GM21526 (cell line): ENCODE measurements around the gene POU3F3.

Experiments used
- ATAC-seq: cut with Tn5 transposase; IDR thresholded peaks from one replicate; pipeline ENCODE4 v1.9.1; 2021; ENCODE audit warnings: moderate library complexity; ENCODE audit not compliant: unreplicated experiment, low FRiP score

Gene POU3F3

DNA sequence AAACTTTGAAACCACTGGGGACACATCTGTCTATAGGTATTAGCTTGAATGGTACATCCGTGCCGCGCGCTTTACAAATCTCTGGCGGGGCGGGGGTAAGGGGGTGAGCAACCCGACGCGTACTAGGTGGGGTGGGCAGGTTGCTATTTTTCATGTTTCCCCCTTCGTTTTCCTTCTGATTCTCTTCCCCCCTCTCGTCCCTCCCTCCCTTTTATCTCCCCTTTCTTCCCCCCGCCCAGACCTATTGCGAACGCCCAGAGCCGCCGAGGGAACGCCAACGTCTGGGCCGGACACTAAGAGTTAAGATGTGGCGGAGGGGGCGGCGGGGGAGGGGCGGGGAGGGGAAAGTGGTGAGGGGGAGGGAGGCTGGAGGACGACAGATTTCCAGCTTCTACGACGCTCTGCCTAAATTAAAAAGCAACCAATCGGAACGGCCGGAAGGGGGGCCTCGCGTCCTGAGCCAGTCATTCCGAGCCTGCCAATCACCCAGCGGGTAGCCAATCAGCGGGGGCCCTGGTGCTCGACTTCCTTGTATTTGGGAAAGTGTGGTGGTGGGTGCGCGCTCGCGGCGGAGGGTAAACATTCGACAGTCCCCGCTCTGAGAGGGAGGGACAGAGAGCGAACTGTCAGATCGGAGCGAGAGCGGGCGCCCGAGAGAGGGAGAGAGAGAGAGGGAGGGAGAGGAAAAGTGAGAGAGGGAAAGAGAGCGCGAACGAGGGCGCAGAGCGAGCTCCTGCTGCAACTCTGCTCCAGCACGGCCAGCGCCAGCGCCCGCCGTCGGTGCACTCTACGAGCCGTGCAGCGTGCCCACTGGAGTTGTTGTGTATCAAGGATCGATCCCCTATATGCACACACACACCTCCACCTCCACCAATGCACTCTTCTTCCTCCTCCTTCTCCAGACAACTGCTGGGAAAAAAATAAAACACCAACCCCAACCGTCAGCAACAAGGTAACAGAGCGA is at the start of gene POU3F3:
Gene POU3F3, plus strand, starts transcription at position 582 of the 964 bp plus-strand sequence. CDS start 1,396 bp downstream, outside the sequence.
- ATAC-seq = no peak

DNA sequence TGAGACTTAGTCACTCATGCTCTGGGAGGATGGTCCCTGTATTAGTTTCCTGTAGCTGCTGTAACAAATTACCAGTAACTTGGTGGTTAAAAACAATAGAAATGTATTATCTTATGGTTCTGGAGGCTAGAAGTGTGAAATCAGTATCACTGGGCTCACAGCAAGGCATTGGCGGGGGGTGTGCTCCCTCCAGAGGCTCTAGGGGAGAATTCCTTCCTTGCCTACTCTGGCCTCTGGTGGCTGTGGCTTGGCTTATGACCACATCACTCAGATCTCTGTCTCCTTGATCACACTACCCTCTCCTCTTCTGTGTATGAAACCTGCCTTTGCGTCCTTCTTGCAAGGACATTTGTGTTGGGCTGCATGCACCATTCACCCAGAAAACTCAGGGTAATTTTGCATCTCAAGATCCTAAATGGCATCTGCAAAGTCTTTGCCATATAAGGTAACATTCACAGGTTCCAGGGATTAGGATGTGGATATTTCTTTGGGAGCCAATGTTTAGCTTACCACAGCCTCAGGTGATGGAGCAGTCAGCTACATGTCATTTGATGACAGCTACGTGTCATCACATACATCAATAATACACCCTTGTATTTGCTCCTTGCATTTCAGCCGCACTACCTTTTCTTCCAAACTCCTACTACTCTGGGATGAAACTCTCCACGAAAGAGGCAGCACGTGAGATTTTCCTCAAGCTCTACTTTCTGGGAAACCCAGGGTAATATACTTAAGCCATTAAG is 49.6 kb upstream of the POU3F3 start:
- ATAC-seq = no peak

DNA sequence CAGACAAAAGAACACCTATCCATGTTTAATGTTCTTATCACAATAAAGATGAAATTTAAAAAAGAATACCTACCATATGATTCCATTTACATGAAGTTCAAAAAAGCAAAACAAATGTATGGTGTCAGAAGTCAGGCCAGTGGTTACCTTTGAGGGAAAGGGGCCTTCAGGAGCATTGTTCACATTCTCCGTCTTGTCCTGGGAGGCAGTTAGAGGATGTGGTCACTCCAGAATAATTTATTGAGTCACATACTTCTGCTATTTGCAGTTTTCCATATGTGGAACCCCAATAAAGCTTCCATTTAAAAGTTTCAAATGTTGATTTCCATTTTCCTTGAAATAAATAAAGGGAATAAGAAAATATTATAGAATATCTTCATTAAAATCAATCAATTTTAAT is 41.6 kb upstream of the POU3F3 start:
- ATAC-seq = no peak

DNA sequence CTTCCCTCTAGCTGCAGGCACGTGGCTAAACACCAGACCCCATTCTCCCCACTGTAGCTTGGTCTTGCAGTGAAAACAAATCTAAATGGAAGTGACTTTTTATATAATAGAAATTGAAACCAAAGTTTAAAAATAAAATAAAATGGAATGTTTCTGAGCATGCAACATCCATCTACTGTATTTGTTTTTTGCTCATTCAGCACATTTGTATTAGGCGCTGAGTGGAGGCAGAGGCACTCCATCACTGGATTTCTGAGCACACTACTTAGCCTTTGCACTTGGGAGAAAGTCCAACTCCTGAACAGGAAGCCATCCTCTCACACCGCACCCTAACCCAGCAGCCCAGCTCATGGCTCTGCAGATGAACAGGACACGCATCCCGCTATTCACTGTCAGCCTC is 37.8 kb upstream of the POU3F3 start:
- no peak for ATAC-seq

DNA sequence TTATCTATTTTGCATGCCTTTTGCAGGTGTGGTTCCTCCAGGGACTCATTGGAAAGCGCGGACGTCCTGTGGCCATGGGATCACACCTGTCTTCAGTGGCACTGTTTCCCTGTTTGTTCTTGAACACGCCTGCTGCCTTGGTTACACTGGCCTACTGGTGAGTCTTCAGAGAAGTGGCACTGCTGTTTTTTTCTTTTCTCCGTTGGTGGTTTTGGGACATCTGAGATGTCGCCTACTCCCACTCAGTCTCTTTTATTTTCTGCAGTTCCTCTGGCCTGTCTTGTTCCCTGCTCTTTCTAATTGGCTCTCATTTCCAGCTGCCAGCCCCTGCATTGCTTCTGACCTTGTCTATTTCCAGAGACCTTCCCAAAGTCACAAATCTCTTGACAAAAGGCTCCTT is 35.7 kb upstream of the POU3F3 start:
- ATAC-seq = no peak

DNA sequence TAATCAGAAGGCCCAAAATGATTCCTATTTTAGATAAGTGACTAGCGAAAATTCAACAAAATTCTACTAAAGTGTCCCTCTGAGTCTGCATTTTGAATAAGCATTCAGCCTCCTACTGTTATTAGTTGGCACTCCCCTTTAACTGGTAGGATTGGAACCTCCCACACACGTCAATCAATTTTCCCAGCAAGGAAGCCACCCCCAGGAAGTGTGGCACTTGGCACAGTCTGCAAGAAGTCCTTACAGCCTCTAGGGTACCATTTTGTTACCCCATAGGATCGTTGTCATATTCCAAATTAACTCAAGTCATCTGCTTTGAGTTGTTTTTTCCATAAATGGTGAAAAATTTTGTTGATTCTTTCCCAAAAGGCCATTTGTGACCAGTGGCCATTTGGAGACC is 33.8 kb upstream of the POU3F3 start:
- ATAC-seq = no peak

DNA sequence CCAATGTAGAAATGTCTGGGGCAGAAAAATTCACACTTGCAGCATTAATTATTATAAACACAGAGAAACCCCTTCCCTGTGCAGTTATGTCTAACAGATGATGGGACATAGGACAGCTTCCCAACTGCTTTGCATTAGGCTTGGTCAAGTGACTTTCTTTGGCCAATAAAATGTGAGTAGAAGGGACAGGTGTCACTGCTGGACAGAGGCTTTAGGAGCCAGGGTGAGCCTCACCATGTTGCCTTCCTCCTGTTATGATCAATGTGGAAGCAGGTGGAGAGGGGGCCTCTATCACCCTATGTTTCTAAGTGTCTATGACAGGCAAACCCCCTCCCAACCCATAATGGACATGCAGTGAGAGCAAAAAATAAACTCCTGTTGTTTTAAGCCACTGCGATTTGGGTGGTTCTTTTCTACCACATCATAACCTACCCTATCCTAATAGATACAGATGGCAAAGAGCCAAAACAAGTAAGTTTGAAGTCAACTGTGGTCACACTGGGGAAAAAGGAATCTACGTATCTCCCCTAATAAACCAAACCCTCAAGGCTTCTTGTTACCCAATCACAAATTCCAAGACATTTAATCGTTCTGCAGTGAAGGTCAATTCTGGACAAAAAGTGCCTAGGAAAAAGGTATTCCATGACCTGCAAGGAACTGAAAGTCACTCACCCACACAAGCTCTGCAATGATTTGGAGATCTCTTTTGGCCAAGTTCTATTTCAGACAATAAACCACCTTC is 28.6 kb upstream of the POU3F3 start:
- ATAC-seq = no peak

DNA sequence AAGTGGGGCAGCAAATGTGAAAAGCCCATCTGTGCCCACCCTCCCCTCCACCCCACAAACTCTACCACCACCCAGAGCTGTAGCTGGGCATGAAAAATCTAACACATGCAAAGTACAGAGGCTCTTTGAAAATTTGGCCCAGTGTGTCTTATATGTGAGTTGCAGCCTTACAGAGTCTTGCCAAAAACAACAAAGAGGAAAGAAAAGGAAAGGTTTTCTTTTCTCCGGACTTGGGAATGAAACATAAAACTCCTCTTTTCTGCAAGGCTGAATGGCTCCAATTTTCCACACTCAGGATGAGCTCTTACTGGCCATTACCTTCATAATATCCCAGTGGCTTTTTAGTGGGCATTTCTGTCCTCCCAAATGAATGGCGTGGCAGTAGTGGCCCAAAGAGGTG is 27.9 kb upstream of the POU3F3 start:
- ATAC-seq = no peak

DNA sequence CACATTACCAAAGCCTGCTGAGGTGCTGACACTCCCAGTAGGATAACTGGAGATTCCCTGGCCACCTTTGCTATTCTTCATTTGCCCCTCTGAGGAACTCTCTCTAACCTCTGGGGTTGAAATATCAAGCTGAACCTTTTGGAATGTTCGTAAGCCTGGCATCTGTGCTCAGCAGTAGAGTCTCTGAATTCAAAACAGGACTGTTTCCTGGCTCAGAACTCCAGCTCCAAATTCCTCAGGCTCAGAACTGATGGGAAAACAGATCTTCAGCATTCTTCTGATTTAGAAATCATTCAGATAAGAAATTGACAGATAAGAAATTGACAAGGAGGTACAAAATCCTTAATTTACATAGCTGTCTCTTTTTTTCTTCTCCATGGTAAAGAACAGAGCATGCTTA is 22.2 kb upstream of the POU3F3 start:
- ATAC-seq = no peak

DNA sequence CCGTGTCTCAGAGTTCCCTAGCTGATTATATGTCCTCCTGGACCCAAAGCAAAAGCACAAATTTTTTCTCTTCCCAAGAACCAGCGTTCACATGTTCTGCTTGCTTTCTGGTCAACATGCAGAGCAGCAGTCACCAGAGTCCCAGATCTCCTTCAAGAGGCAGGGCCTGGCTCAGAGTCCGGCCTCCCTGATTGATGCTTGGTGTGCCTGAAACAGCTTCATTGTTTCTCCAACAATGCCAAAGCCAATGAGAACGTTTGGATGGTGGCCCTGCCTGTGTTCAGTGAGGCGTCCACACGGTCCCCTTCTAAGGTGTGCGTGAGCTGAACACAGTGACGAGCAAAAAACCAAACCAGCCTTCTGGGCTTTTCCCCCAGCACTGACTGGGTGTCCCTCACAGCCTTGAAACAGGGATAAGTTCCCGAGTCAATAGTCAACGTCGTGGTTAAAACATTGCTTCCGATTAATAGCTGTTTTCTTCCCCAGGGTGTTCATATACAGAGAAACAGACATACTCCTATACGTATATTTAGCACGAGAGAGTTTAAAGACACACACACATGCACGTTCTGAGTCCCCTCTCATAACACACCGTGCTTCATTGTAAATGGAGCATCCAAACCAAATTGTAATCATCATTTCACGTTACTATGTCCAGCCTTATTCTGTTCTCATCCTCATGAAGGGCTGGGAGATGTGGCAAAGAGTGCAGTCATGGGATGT is 19.3 kb upstream of the POU3F3 start:
- ATAC-seq = no peak

DNA sequence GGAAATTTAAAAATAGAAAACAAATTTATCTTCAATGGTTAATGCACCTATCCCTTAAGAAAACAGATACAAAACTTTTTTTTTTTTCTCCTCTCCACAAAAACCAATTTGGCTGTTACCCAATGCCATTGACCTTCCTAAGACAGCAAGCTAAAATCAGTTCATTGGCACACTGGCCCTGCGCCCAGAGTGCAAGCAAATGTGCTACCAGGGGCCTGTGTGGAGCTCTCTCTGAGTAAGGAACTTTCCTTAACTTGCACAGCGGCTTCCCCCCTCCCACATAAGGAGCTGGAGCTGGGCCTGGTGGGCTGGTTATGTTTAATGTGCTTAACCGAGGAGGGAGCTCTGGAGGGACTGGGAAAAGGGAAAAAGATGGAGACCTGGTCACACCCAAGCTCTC is 17.6 kb upstream of the POU3F3 start:
- no peak for ATAC-seq

DNA sequence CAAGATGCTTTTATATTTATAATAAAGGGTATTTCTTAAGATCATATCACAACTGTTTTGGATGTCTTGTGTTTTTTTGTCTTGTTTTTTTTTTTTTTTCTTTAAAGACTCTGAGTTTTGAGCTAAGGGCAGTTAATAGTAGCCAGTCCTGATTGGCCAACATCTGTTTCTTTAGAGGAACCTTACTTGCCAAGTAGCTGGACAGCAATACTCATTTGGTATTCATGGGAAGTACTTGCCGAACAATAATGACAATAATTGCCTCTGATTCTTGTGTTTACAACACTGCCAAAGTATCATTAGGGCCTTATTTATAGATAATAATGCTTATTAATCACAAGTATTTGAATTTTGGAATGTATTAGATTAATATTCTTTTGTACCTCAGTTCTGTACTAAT is 17.1 kb upstream of the POU3F3 start:
- ATAC-seq = no peak

DNA sequence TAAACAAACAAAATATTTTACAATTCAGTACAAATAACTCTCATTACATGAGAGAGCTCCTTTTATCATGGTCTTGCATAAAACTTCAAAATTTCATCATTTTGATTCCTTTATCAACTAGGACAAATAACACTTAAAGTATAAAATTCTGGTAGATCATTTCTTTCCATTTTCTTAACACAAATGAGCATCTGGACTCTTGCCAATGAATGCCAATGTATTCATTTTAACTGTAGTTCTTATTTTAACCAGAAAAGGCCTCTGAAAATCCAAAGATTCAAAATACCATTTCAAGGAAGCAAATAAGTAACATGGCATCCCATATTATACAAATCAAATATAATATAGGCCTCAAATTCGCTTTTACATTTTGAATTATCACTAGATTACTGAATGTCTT is 13.8 kb upstream of the POU3F3 start:
- no peak for ATAC-seq

DNA sequence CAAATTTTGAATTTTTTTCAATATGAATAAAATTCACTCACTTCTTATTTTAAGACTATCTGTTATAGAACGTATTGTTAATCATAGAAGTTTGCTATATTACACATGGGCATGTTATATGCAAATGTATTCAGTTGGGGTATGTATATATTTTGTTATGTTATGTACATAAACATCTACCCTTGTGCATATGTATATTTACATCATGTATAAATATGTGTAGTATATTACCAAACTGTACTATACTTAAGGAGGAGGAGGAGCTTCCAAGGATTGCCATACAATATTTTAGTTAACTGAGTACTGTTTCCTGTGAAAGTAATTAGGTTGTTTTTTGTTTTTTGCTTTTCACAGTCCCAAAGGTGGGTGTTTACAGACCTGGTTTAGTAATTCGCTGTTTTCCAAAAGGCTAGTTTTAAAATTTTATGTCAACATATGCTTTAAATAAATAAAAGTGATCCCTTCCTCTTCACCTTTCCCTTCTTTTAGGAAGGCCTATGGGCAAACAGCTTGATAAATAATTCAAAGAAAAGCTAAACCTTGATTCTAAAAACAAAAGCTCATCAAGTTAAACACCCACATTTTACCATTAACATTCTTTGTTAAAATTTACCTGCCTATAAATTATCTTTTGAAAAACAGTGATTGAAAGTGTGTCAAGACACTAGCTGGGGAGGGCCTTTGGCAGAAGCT is 12.9 kb upstream of the POU3F3 start:
- no peak for ATAC-seq

DNA sequence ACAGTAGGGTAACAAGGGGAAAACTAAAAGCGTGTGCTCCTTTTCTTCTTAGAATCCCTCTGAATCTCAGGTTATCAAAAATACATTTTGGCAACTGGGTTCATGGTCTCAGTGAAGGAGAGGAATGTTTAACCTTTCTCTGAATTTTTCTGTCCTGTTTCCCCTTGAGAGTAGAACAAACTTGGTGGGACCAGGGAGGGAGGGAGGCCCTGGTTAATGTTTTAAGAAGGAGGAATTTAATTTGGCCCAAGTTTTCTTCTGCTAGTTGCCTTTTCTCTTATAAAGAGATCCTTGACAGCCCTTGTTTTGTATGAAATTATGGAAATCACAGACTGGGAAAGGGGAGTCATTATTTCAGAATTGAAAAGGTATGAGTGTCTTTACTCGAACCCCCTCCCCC is 12.2 kb upstream of the POU3F3 start:
- no peak for ATAC-seq

DNA sequence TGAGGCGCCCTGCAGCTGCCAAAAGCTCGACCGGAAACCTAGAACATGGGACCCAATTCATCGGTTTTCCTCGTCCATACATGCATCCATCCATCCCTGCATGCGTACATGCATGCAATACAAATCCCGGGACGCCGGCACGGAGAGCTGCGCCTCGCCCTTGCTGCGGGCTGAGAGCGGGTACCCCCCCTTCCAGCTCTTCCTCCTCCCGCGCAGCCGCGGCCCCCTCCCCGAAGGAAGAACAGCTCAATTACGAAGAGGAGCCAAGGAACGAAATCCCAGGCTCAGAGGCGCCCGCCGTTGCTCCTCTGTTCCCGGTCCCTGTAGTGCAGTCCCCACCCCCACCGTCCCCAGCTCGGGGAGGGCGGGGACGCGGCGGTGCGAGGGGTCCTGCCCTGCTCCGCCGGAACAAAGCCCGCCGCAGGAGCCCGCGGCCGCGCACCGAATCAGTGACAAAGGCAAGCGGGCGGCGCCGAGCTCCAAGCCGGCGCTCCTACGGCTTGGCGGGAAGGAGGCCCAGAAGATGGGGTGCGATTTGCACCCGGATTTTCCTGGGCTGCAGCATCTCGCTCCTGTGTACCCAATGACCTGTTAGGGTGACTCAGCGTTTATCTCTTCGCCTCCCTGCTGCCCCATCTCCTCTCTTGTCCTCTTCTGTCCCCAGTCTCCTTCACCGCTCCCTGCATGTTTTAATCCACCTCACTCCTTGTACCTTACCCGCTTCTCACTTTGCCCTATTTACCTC is 8.9 kb upstream of the POU3F3 start:
- ATAC-seq = no peak

DNA sequence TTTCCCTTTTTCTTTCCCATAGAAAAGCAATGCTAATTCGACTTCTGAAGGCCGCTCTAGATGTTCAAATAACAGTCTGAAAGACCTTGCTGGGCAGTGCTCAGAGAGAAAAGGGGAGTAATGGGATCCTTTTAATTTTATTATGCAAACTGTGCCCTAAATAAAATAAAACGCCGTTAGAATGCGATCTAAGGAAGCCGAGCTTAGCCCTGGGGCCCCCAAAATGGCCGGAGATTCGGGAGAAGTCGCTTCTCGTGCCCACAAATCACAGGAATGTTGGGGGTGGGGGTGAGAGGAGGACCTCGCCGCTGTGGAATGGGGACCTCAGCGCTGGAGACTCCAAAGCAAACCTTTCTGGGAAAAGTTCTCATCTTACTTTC is 8.4 kb upstream of the POU3F3 start:
- no peak for ATAC-seq

DNA sequence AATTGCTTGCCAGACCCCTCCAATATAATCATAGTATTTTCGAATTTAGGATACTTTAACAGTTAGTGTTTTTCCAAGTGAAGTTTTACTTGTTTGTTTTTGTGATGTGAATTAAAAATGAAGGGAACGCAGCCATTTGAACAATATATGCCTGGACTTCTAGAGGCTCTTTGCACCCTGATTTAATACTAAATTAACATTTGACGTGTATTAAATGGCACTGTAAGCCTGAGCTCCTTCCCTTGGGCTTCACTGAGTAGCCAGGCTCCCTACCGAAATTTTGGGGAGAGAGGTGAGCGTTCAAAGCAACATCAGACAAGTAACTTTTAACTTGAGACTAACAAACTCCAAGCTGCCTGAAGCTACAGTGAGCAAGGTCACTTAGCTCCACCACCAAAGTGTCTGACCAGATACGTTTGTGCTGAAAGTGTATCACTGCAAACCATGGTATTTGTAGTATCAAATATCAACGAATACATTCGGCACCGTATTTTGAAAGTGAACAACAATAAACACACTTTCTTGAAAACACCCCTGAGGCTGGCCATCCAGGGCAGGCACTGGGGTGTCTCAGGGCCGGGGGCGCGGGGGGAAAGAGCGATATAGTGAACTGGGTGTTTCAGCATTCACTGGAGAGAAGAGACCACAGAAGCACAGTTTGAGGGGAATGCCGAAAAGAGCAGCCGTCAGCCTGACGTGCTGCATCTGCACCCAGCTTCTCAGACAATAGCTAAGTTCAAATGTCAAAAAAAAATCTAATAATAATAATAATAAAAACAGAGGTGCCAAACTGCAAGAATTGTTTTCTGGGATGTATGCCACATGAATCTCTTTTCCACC is 7.7 kb upstream of the POU3F3 start:
- ATAC-seq = no peak
